HG03103 (cell line): ENCODE data around the gene LHX6.
A peak's percentile ranks its signal among the peaks of the same experiment; 100 is the strongest.

Source experiments
- ATAC-seq: cut with Tn5 transposase; IDR thresholded peaks from one replicate; pipeline ENCODE4 v1.9.1; 2021; ENCODE audit warnings: low read depth; ENCODE audit not compliant: unreplicated experiment

LHX6 gene

DNA sequence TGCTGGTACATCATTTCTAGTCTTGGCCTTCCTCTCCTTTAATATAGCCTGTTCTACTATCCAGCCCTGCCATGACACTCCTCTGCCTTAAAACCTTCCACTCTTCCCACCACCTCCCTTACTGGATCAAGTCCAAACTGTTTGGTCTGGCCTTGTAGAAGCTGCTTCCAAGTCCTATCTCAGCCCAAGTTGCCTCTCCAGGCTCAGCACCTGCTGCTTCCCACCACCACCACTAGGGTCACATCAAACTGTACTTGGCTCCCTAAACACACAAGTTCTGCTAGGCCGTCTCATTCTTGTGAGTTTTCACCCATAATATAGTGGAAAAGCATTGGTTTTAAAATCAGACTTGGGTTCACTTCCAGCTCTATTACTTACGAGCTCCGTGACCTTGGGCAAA lies 70.6 kb downstream of the LHX6 start:
- peak; percentile 47 for ATAC-seq

- ATAC-seq: no peak
Observed at GRCh38 chr9:122155796-122156195, 73.0 kb downstream of the LHX6 start.
